SK-N-SH (cell line): ENCODE data around the gene SYNE1. TPM values are rescaled to one million over a fixed set of nuclear protein-coding genes. Genes with fewer than 3 reads are reported as not detected.

Experiments used
- CTCF ChIA-PET: fragments of 300-600, 350-600 bp; formaldehyde crosslinking; extraction: SDS; loops from one replicate; lab custom pipeline; 2021; lab: Yijun Ruan, JAX
- POLR2A ChIA-PET: fragments of 350-600 bp; sonication (Branson Sonifier 250); formaldehyde crosslinking; extraction: SDS; loops from one replicate; lab custom pipeline; 2020; ENCODE audit warnings: antibody characterized with exemption, inconsistent platforms; lab: Yijun Ruan, JAX
- DNase-seq: peaks from one replicate; pipeline ENCODE4 v3.0.0; 2012
- H2AFZ ChIP-seq: fragments of 200-600 bp; sonication (generic); 2 replicates; pipeline ENCODE4 v1.8.1; 2016; ENCODE audit warnings: antibody characterized with exemption, mild to moderate bottlenecking, low read depth
- H3F3A ChIP-seq: fragments of 200-600 bp; sonication (generic); replicated peaks from 2 replicates; pipeline ENCODE3; 2016; ENCODE audit warnings: antibody characterized with exemption, mild to moderate bottlenecking; ENCODE audit not compliant: insufficient read depth
- H3K27ac ChIP-seq, 2 experiments: fragments of 200-500 bp in 1 of 2; fragments of 200-600 bp in 1 of 2; sonication (Bioruptor generic) in 1 of 2; sonication (generic), shearing (Covaris generic) in 1 of 2; 2 replicates each; pipeline versions ENCODE4 v1.5.1 to v1.6.1; 2014 to 2016; ENCODE audit warnings: low read depth in 2 of 2, inconsistent platforms in 1 of 2, low read length in 1 of 2, mild to moderate bottlenecking in 1 of 2, mixed read lengths in 1 of 2
- H3K27me3 ChIP-seq: fragments of 200-600 bp; sonication (generic), shearing (Covaris generic); 2 replicates; pipeline ENCODE4 v1.6.1; 2016; ENCODE audit warnings: mixed run types; ENCODE audit not compliant: insufficient read depth
- H3K36me3 ChIP-seq, 2 experiments: fragments of 200-500 bp in 1 of 2; fragments of 200-600 bp in 1 of 2; sonication (Bioruptor generic) in 1 of 2; sonication (generic) in 1 of 2; replicated peaks in 1 of 2; 2 replicates each; pipeline versions ENCODE3 to v1.5.1; 2014 to 2016; ENCODE audit warnings: low read length in 1 of 2, mild to moderate bottlenecking in 1 of 2; ENCODE audit not compliant: insufficient read depth in 2 of 2, control insufficient read depth in 1 of 2
- H3K4me1 ChIP-seq, 2 experiments: fragments of 200-500 bp in 1 of 2; fragments of 200-600 bp in 1 of 2; sonication (Bioruptor generic) in 1 of 2; sonication (generic), shearing (Covaris generic) in 1 of 2; 2 replicates each; pipeline versions ENCODE4 v1.5.1 to v1.6.1; 2014 to 2016; ENCODE audit warnings: low read depth in 1 of 2, low read length in 1 of 2, mixed run types in 1 of 2; ENCODE audit not compliant: insufficient read depth in 2 of 2, control insufficient read depth in 1 of 2
- H3K4me2 ChIP-seq: fragments of 200-600 bp; sonication (generic), shearing (Covaris generic); 2 replicates; pipeline ENCODE4 v1.6.1; 2017; ENCODE audit warnings: mixed run types
- H3K4me3 ChIP-seq, 2 experiments: fragments of 200-500 bp in 1 of 2; fragments of 200-600 bp in 1 of 2; sonication (Bioruptor generic) in 1 of 2; sonication (generic), shearing (Covaris generic) in 1 of 2; 2 replicates each; pipeline versions ENCODE4 v1.5.1 to v1.8.1; 2014 to 2016; ENCODE audit warnings: low read depth in 2 of 2, inconsistent platforms in 1 of 2, low read length in 1 of 2, mild to moderate bottlenecking in 1 of 2, mixed read lengths in 1 of 2, moderate library complexity in 1 of 2
- H3K79me2 ChIP-seq: fragments of 200-600 bp; sonication (generic); 2 replicates; pipeline ENCODE4 v1.8.1; 2017; ENCODE audit warnings: mild to moderate bottlenecking; ENCODE audit not compliant: insufficient read depth
- H3K9ac ChIP-seq: fragments of 200-600 bp; sonication (generic); 2 replicates; pipeline ENCODE4 v1.6.1; 2017; ENCODE audit warnings: mixed run types
- H3K9me2 ChIP-seq: fragments of 200-600 bp; sonication (generic); 2 replicates; pipeline ENCODE4 v1.6.1; 2017; ENCODE audit warnings: mixed run types
- H3K9me3 ChIP-seq: fragments of 200-600 bp; sonication (generic); 2 replicates; pipeline ENCODE4 v1.6.1; 2017; ENCODE audit warnings: mixed run types, mild to moderate bottlenecking, moderate library complexity
- H4K20me1 ChIP-seq: fragments of 200-600 bp; sonication (generic); 2 replicates; pipeline ENCODE4 v1.6.1; 2017; ENCODE audit warnings: mild to moderate bottlenecking, mixed run types; ENCODE audit not compliant: insufficient read depth
- CHD2 ChIP-seq: fragments of 150-350 bp; IDR thresholded peaks from 2 replicates; pipeline ENCODE4 v1.6.1; 2018; ENCODE audit warnings: low read length; ENCODE audit not compliant: partially characterized antibody
- CTCF ChIP-seq: fragments of 200-600 bp; sonication (generic); IDR thresholded peaks from 2 replicates; pipeline ENCODE4 v1.6.1; 2017; ENCODE audit warnings: antibody characterized with exemption, mild to moderate bottlenecking, moderate library complexity
- EP300 ChIP-seq, 2 experiments: IDR thresholded peaks; 2 replicates each; pipeline versions ENCODE4 v1.4.0 to v1.6.1; 2012; ENCODE audit warnings: borderline replicate concordance in 1 of 2, low read depth in 1 of 2, low read length in 1 of 2
- EZH2phosphoT487 ChIP-seq: fragments of 200-600 bp; sonication (generic); IDR thresholded peaks from 2 replicates; pipeline ENCODE4 v1.6.1; 2017; ENCODE audit warnings: low read depth, mixed run types, mild to moderate bottlenecking, antibody characterized with exemption, moderate library complexity, borderline replicate concordance
- FOXM1 ChIP-seq: IDR thresholded peaks from 2 replicates; pipeline ENCODE4 v1.4.0; 2012; ENCODE audit warnings: low read depth, mild to moderate bottlenecking
- GATA2 ChIP-seq: sonication (generic); formaldehyde crosslinking; IDR thresholded peaks from 2 replicates; pipeline ENCODE4 v1.5.0; 2020; ENCODE audit warnings: mild to moderate bottlenecking, missing genetic modification reagents
- JUND ChIP-seq: IDR thresholded peaks from 2 replicates; pipeline ENCODE4 v1.4.0; 2012
- MXI1 ChIP-seq: IDR thresholded peaks from 2 replicates; pipeline ENCODE4 v1.6.1; 2012; ENCODE audit warnings: mild to moderate bottlenecking, low read depth, low read length, improper control_type of control experiment
- NFIC ChIP-seq: IDR thresholded peaks from 2 replicates; pipeline ENCODE4 v1.4.0; 2012; ENCODE audit warnings: borderline replicate concordance
- NRF1 ChIP-seq: IDR thresholded peaks from 2 replicates; pipeline ENCODE4 v1.6.1; 2012; ENCODE audit warnings: low read depth, mild to moderate bottlenecking, low read length
- PBX3 ChIP-seq: IDR thresholded peaks from 2 replicates; pipeline ENCODE4; 2012
- RAD21 ChIP-seq: IDR thresholded peaks from 2 replicates; pipeline ENCODE4 v1.6.1; 2012; ENCODE audit warnings: mild to moderate bottlenecking, low read length
- REST ChIP-seq: IDR thresholded peaks from 2 replicates; pipeline ENCODE4 v1.6.1; 2012; ENCODE audit warnings: mild to moderate bottlenecking, low read depth, low read length, moderate library complexity
- RFX5 ChIP-seq: IDR thresholded peaks from 2 replicates; pipeline ENCODE4 v1.6.1; 2012; ENCODE audit warnings: mild to moderate bottlenecking, improper control_type of control experiment, low read length
- RXRA ChIP-seq: IDR thresholded peaks from 2 replicates; pipeline ENCODE4 v1.4.0; 2012; ENCODE audit warnings: low read depth, mild to moderate bottlenecking, borderline replicate concordance
- TCF12 ChIP-seq: IDR thresholded peaks from 2 replicates; pipeline ENCODE4 v1.4.0; 2012
- TEAD4 ChIP-seq: IDR thresholded peaks from 2 replicates; pipeline ENCODE4 v1.4.0; 2012; ENCODE audit warnings: mild to moderate bottlenecking, borderline replicate concordance; ENCODE audit not compliant: insufficient read depth
- USF1 ChIP-seq: IDR thresholded peaks from 2 replicates; pipeline ENCODE4 v1.4.0; 2012; ENCODE audit warnings: low read depth, borderline replicate concordance
- USF2 ChIP-seq: fragments of 150-350 bp; IDR thresholded peaks from 2 replicates; pipeline ENCODE4 v1.6.1; 2017; ENCODE audit warnings: antibody characterized with exemption, low read length, low read depth, borderline replicate concordance
- YY1 ChIP-seq: IDR thresholded peaks from 2 replicates; pipeline ENCODE4 v1.4.0; 2012; ENCODE audit warnings: low read depth, mild to moderate bottlenecking
- WGBS: methylation state at CpG from one replicate; pipeline ENCODE4 v1.1.6; 2017; ENCODE audit warnings: low lambda C conversion rate; 5-methylcytosine and 5-hydroxymethylcytosine counted together
- polyA plus RNA-seq, 3 experiments: library from polyadenylated mRNA; depleted of rRNA; stranded (reverse); fragments of >200 nt; gene quantifications; 2 replicates each; pipeline ENCODE4 v1.2.3, GENCODE V29; 2012

The SYNE1 gene
- polyA plus RNA-seq, 1 of the 3 experiments (the other 2 are of a cell fraction), result 31.1 TPM

GRCh38 chr6:152631376-152631775, 5.8 kb downstream of the SYNE1 start:
- POLR2A ChIA-PET, result no interaction called here
- no peak overlapping the region for H3K9ac ChIP-seq
- H2AFZ ChIP-seq, result no peak overlapping the region
- H4K20me1 ChIP-seq, result 0 out of 2 replicates have a peak, but pooled peaks cover 10% of the 10 kb centered on the region
- H3K9me2 ChIP-seq, result no peaks in the 10 kb centered on the region
- TF ChIP-seq JUND (no peak), YY1 (no peak), EZH2phosphoT487 (no peak), NRF1 (no peak), MXI1 (no peak), CHD2 (no peak), RAD21 (no peak), NFIC (no peak), RXRA (no peak), CTCF (no peak), FOXM1 (no peak), RFX5 (no peak), TCF12 (no peak), GATA2 (CRISPR knock-in tag) (no peak), USF2 (no peak), REST (no peak), USF1 (no peak), EP300 (IDR thresholded peaks at IDR 0.05; ENCODE audit: borderline replicate concordance in 1 of 2, low read depth in 1 of 2, low read length in 1 of 2) (no peak), TEAD4 (no peak), PBX3 (no peak)
- peaks cover 0 to 3% of the 10 kb centered on the region in 2 experiments; a peak in 2 of 4 replicates for H3K4me1 ChIP-seq
- H3K4me3 ChIP-seq, result no peak overlapping the region
- no peak for DNase-seq
- no peaks in the 10 kb centered on the region for H3K27me3 ChIP-seq
- CTCF ChIA-PET, result interaction anchor here (1.0 to 1.7 kb wide), 5 partner anchors 12 to 146 kb away, joined by 3 to 11 read pairs (median 3); no protein-coding TSS in a partner anchor
- peaks cover 68% of the 10 kb centered on the region for H3K79me2 ChIP-seq
- 83% methylated on average over 3 of the region's 3 CpGs for WGBS
- no peaks in the 10 kb centered on the region for H3K9me3 ChIP-seq
- peaks cover 0 to 11% of the 10 kb centered on the region in 2 experiments for H3K36me3 ChIP-seq
- no peak overlapping the region for H3K4me2 ChIP-seq
- no peak overlapping the region for H3K27ac ChIP-seq
- H3F3A ChIP-seq, result no peaks in the 10 kb centered on the region
